Neural cell (in vitro differentiated cells): ENCODE data around the gene RFC4. TPM values are rescaled to one million over a fixed set of nuclear protein-coding genes. Genes with fewer than 3 reads are reported as not detected.

Experiments used
- H2AFZ ChIP-seq: fragments of 200-600, 300-800 bp; sonication (generic), shearing (Covaris generic); 2 replicates; pipeline ENCODE4 v1.6.0; 2014; ENCODE audit warnings: low read depth, mild to moderate bottlenecking, antibody characterized with exemption, low read length, moderate library complexity
- H3F3A ChIP-seq: fragments of 200-600 bp; shearing (Covaris generic); 2 replicates; pipeline ENCODE4 v1.6.1; 2016; ENCODE audit warnings: mild to moderate bottlenecking, moderate library complexity, mixed read lengths, antibody characterized with exemption, low read length; ENCODE audit not compliant: insufficient read depth, poor library complexity, severe bottlenecking
- H3K27ac ChIP-seq: fragments of 200-600, 300-800 bp; sonication (generic), shearing (Covaris generic); 2 replicates; pipeline ENCODE4 v1.5.1; 2014; ENCODE audit warnings: mild to moderate bottlenecking, low read length, moderate library complexity
- H3K27me3 ChIP-seq: fragments of 300-800, 200-600 bp; sonication (generic), shearing (Covaris generic); 2 replicates; pipeline ENCODE4 v1.6.0; 2014; ENCODE audit warnings: mild to moderate bottlenecking, low read depth, low read length, moderate library complexity; ENCODE audit not compliant: insufficient read depth
- H3K36me3 ChIP-seq: fragments of 300-800, 200-600 bp; sonication (generic), shearing (Covaris generic); 2 replicates; pipeline ENCODE4 v1.5.1; 2014; ENCODE audit warnings: mild to moderate bottlenecking, antibody characterized with exemption, low read length, moderate library complexity; ENCODE audit not compliant: insufficient read depth
- H3K4me2 ChIP-seq: fragments of 300-800, 200-600 bp; sonication (generic), shearing (Covaris generic); 2 replicates; pipeline ENCODE4 v1.6.0; 2014; ENCODE audit warnings: mild to moderate bottlenecking, low read length
- H3K4me3 ChIP-seq: fragments of 300-800, 200-600 bp; sonication (generic), shearing (Covaris generic); 2 replicates; pipeline ENCODE4 v1.5.1; 2014; ENCODE audit warnings: mild to moderate bottlenecking, low read length, moderate library complexity
- H3K79me2 ChIP-seq: fragments of 200-600 bp; shearing (Covaris generic); replicated peaks from 2 replicates; pipeline ENCODE4 v1.6.0; 2014; ENCODE audit warnings: mild to moderate bottlenecking, low read length, moderate library complexity; ENCODE audit not compliant: insufficient read depth
- H3K9ac ChIP-seq: fragments of 300-800, 200-600 bp; sonication (generic), shearing (Covaris generic); 2 replicates; pipeline ENCODE4 v1.6.1; 2016; ENCODE audit warnings: mild to moderate bottlenecking, low read length, mixed read lengths
- H3K9me2 ChIP-seq: fragments of 200-600 bp; shearing (Covaris generic); 2 replicates; pipeline ENCODE4 v1.6.1; 2016; ENCODE audit warnings: mild to moderate bottlenecking, low read length, mixed read lengths; ENCODE audit not compliant: insufficient read depth
- H3K9me3 ChIP-seq: fragments of 200-600, 300-800 bp; sonication (generic), shearing (Covaris generic); 2 replicates; pipeline ENCODE4 v1.6.1; 2016; ENCODE audit warnings: mild to moderate bottlenecking, mixed run types, low read length, moderate library complexity, mixed read lengths
- H4K20me1 ChIP-seq: fragments of 200-600 bp; shearing (Covaris generic); 2 replicates; pipeline ENCODE4 v1.6.1; 2016; ENCODE audit warnings: mild to moderate bottlenecking, mixed run types; ENCODE audit not compliant: insufficient read depth
- CTCF ChIP-seq: fragments of 450-650 bp; IDR thresholded peaks from 2 replicates; pipeline ENCODE4 v1.5.1; 2014; ENCODE audit warnings: antibody characterized with exemption, mild to moderate bottlenecking, moderate library complexity; ENCODE audit not compliant: poor library complexity, severe bottlenecking
- EP300 ChIP-seq: fragments of 450-650 bp; conservative IDR thresholded peaks from 2 replicates; pipeline ENCODE4 v1.6.1; 2014; ENCODE audit warnings: antibody characterized with exemption, mild to moderate bottlenecking, moderate library complexity; ENCODE audit not compliant: poor library complexity, severe bottlenecking
- EZH2 ChIP-seq: fragments of 200-600, 300-800 bp; shearing (Covaris generic), sonication (generic); IDR thresholded peaks from 2 replicates; pipeline ENCODE4 v1.6.1; 2014; ENCODE audit warnings: antibody characterized with exemption, low read length, borderline replicate concordance, mild to moderate bottlenecking; ENCODE audit not compliant: insufficient read depth, poor library complexity, severe bottlenecking
- MXI1 ChIP-seq: fragments of 450-650 bp; conservative IDR thresholded peaks from 2 replicates; pipeline ENCODE4 v1.6.1; 2014; ENCODE audit warnings: antibody characterized with exemption, mild to moderate bottlenecking; ENCODE audit not compliant: poor library complexity, severe bottlenecking
- POLR2AphosphoS5 ChIP-seq: IDR thresholded peaks from 2 replicates; pipeline ENCODE4 v1.6.1; 2012
- RAD21 ChIP-seq: fragments of 450-650 bp; conservative IDR thresholded peaks from 2 replicates; pipeline ENCODE4 v1.6.1; 2014; ENCODE audit warnings: antibody characterized with exemption, mild to moderate bottlenecking, moderate library complexity
- REST ChIP-seq: IDR thresholded peaks from 2 replicates; pipeline ENCODE4 v1.6.1; 2012; ENCODE audit warnings: borderline replicate concordance
- SMC3 ChIP-seq: fragments of 450-650 bp; conservative IDR thresholded peaks from 2 replicates; pipeline ENCODE4 v1.6.1; 2014; ENCODE audit warnings: antibody characterized with exemption, mild to moderate bottlenecking, moderate library complexity; ENCODE audit not compliant: poor library complexity
- TAF1 ChIP-seq: IDR thresholded peaks from 2 replicates; pipeline ENCODE4 v1.6.1; 2012; ENCODE audit warnings: low read depth
- polyA plus RNA-seq: library from polyadenylated mRNA; depleted of rRNA; stranded (reverse); fragments of >200 nt; gene quantifications from 2 replicates; pipeline ENCODE4 v1.2.3, GENCODE V29; 2014

The RFC4 gene
- polyA plus RNA-seq, 1 donor from 2014 or later = 85.2 TPM

- H3K36me3 ChIP-seq = no peaks in the 10 kb centered on the region
- TF ChIP-seq REST (no peak), EZH2 (no peak), SMC3 (no peak), CTCF (no peak), RAD21 (no peak), POLR2AphosphoS5 (no peak), TAF1 (no peak), EP300 (no peak), MXI1 (no peak)
- no peaks in the 10 kb centered on the region for H3K79me2 ChIP-seq
- no peak overlapping the region for H3K4me3 ChIP-seq
- H3K9me2 ChIP-seq = no peaks in the 10 kb centered on the region
- H3K9me3 ChIP-seq = no peaks in the 10 kb centered on the region
- no peak overlapping the region for H3K9ac ChIP-seq
- no peak overlapping the region for H3K27ac ChIP-seq
- no peaks in the 10 kb centered on the region for H3K27me3 ChIP-seq
- H4K20me1 ChIP-seq = no peaks in the 10 kb centered on the region
- no peaks in the 10 kb centered on the region for H3F3A ChIP-seq
- H3K4me2 ChIP-seq = no peak overlapping the region
- H2AFZ ChIP-seq = no peak overlapping the region
These were observed 33.4 kb downstream of the RFC4 start for GRCh38 chr3:186772701-186773417.

- Histone ChIP-seq H3K36me3 (no peaks in the 10 kb centered on the region), H3K27me3 (no peaks in the 10 kb centered on the region), H3K9ac (no peak overlapping the region), H3K9me3 (no peaks in the 10 kb centered on the region), H3K4me3 (no peak overlapping the region), H3K9me2 (no peaks in the 10 kb centered on the region), H2AFZ (no peak overlapping the region), H3F3A (no peaks in the 10 kb centered on the region), H3K27ac (no peak overlapping the region), H3K79me2 (no peaks in the 10 kb centered on the region), H3K4me2 (no peak overlapping the region), H4K20me1 (no peaks in the 10 kb centered on the region)
- TF ChIP-seq EZH2 (no peak), EP300 (no peak), SMC3 (no peak), MXI1 (no peak), RAD21 (no peak), TAF1 (no peak), POLR2AphosphoS5 (no peak)
These were observed 34.0 kb downstream of the RFC4 start for GRCh38 chr3:186772281-186772694.
